GM11168 (cell line): ENCODE measurements around the gene MBNL2.

ENCODE experiments used
- in situ Hi-C: fragments of 300-500 bp; cut with MboI; formaldehyde crosslinking; loops from one replicate; pipeline ENCODE4 v1.12.0; 2022; ENCODE audit warnings: low sequenced_read_pairs; ENCODE audit not compliant: unreplicated experiment

Gene MBNL2

GRCh38 chr13:97231118-97231828 is 9.1 kb downstream of the MBNL2 start:
- in situ Hi-C loops, result no loop called here

- in situ Hi-C loops, result no loop called here
Observed at GRCh38 chr13:97231829-97232196, 9.7 kb downstream of the MBNL2 start.

- in situ Hi-C loops, result no loop called here
Observed at GRCh38 chr13:97233499-97233898, 11.4 kb downstream of the MBNL2 start.

- in situ Hi-C loops, result no loop called here
Observed at GRCh38 chr13:97234236-97234635, 12.1 kb downstream of the MBNL2 start.

- in situ Hi-C loops, result no loop called here
Observed at GRCh38 chr13:97234742-97235141, 12.6 kb downstream of the MBNL2 start.

- in situ Hi-C loops, result no loop called here
Observed at GRCh38 chr13:97235549-97236231, 13.6 kb downstream of the MBNL2 start.

GRCh38 chr13:97237388-97237787 is 15.3 kb downstream of the MBNL2 start:
- in situ Hi-C loops, result no loop called here

- in situ Hi-C loops, result no loop called here
Observed at GRCh38 chr13:97238432-97238831, 16.3 kb downstream of the MBNL2 start.

- in situ Hi-C loops, result no loop called here
Observed at GRCh38 chr13:97238883-97239282, 16.8 kb downstream of the MBNL2 start.

- in situ Hi-C loops, result no loop called here
Observed at GRCh38 chr13:97239306-97239705, 17.2 kb downstream of the MBNL2 start.

GRCh38 chr13:97239943-97240787 is 18.0 kb downstream of the MBNL2 start:
- in situ Hi-C loops, result no loop called here

GRCh38 chr13:97240788-97241734 is 18.9 kb downstream of the MBNL2 start:
- in situ Hi-C loops, result no loop called here

GRCh38 chr13:97241761-97242160 is 19.6 kb downstream of the MBNL2 start:
- in situ Hi-C loops, result no loop called here

GRCh38 chr13:97242755-97243497 is 20.8 kb downstream of the MBNL2 start:
- in situ Hi-C loops, result no loop called here

- in situ Hi-C loops, result no loop called here
Observed at GRCh38 chr13:97243915-97244781, 22.0 kb downstream of the MBNL2 start.

GRCh38 chr13:97245011-97245410 is 22.9 kb downstream of the MBNL2 start:
- in situ Hi-C loops, result no loop called here

GRCh38 chr13:97246596-97247158 is 24.5 kb downstream of the MBNL2 start:
- in situ Hi-C loops, result no loop called here

- in situ Hi-C loops, result no loop called here
Observed at GRCh38 chr13:97248243-97248642, 26.1 kb downstream of the MBNL2 start.
